HepG2 (cell line): ENCODE data around the gene CLIP2.

Source experiments
- CTCF ChIP-seq: sonication (generic); formaldehyde crosslinking; IDR thresholded peaks from 2 replicates; pipeline ENCODE4 v1.5.0; 2020; ENCODE audit warnings: mild to moderate bottlenecking, missing genetic modification reagents, moderate library complexity
- POLR2A ChIP-seq, 2 experiments: IDR thresholded peaks; 2 replicates each; pipeline ENCODE4 v1.6.1; 2011; ENCODE audit warnings: low read depth in 2 of 2, low read length in 2 of 2, mild to moderate bottlenecking in 1 of 2, moderate library complexity in 1 of 2; ENCODE audit not compliant: insufficient read depth in 1 of 2
- RELA ChIP-seq: sonication (generic); formaldehyde crosslinking; IDR thresholded peaks from 2 replicates; pipeline ENCODE4 v1.4.0; 2020; ENCODE audit warnings: missing genetic modification reagents
- TAF1 ChIP-seq: sonication (generic); formaldehyde crosslinking; IDR thresholded peaks from 2 replicates; pipeline ENCODE4 v1.4.0; 2020; ENCODE audit warnings: missing genetic modification reagents

GRCh38 chr7:74266191-74266963 lies 22.8 kb upstream of the CLIP2 start:
- TF ChIP-seq CTCF (CRISPR knock-in tag): no peak
- no peak for TF ChIP-seq TAF1
- TF ChIP-seq RELA (CRISPR knock-in tag): no peak
- no peak for TF ChIP-seq POLR2A (IDR thresholded peaks at IDR 0.05; ENCODE audit: insufficient read depth in 1 of 2, low read depth in 2 of 2, low read length in 2 of 2)
